Kidney (tissue), 14 donors: ENCODE measurements around the gene CXXC5. TPM values are rescaled to one million over a fixed set of nuclear protein-coding genes. Genes with fewer than 3 reads are reported as not detected.

Source experiments
- DNase-seq, 5 donors: peaks; one replicate each; pipeline ENCODE4 v3.0.0-alpha.2; 2013 to 2020
- FAIRE-seq: peaks from 2 replicates; lab custom pipeline; 2012; peaks lifted over from hg19 to GRCh38; lab: Jason Lieb, UNC
- H3K27ac ChIP-seq, 2 donors: one replicate each; pipeline ENCODE4 v1.7.0; 2013; ENCODE audit warnings: low read depth in 2 of 2, low read length in 2 of 2, inconsistent platforms in 1 of 2
- H3K27me3 ChIP-seq: one replicate; pipeline ENCODE4 v1.7.1; 2013; ENCODE audit warnings: low read length, inconsistent platforms; ENCODE audit not compliant: control insufficient read depth, insufficient read depth
- H3K36me3 ChIP-seq, 3 donors: one replicate each; pipeline versions ENCODE4 v1.7.0 to v1.7.1; 2013; ENCODE audit warnings: low read length in 3 of 3, control low read depth in 1 of 3, inconsistent platforms in 1 of 3; ENCODE audit not compliant: insufficient read depth in 3 of 3, control insufficient read depth in 2 of 3
- H3K4me1 ChIP-seq, 3 donors: one replicate each; pipeline versions ENCODE4 v1.7.0 to v1.7.1; 2013; ENCODE audit warnings: low read length in 3 of 3, inconsistent platforms in 1 of 3, low read depth in 1 of 3; ENCODE audit not compliant: control insufficient read depth in 2 of 3, insufficient read depth in 2 of 3
- H3K4me3 ChIP-seq, 3 donors: one replicate each; pipeline versions ENCODE4 v1.7.0 to v1.8.1; 2013; ENCODE audit warnings: low read length in 3 of 3, control low read depth in 1 of 3, inconsistent platforms in 1 of 3
- H3K9ac ChIP-seq, 3 donors: one replicate each; pipeline versions ENCODE4 v1.7.0 to v1.7.1; 2013; ENCODE audit warnings: low read length in 3 of 3, control low read depth in 1 of 3, inconsistent platforms in 1 of 3
- H3K9me3 ChIP-seq, 3 donors: one replicate each; pipeline versions ENCODE4 v1.7.0 to v1.7.1; 2013; ENCODE audit warnings: low read length in 3 of 3, control low read depth in 1 of 3, inconsistent platforms in 1 of 3; ENCODE audit not compliant: control insufficient read depth in 2 of 3, insufficient read depth in 1 of 3
- CTCF ChIP-seq: IDR thresholded peaks from 3 replicates; pipeline ENCODE4 v1.5.1; 2012; ENCODE audit warnings: mild to moderate bottlenecking, moderate library complexity, borderline replicate concordance; ENCODE audit not compliant: insufficient read depth; ENCODE audit errors: extremely low read depth
- intact Hi-C: fragments of 100-400 bp; cut with DNase I; formaldehyde crosslinking; loops from one replicate; pipeline ENCODE4 v1.11.1; 2022
- polyA plus RNA-seq: library from polyadenylated mRNA; stranded (reverse); fragments of 350-450 nt; fragmentation: Illumina TruSeq; extraction: RNeasy Lipid Tissue Mini Kit (QIAGEN cat#74804); gene quantifications from one replicate; pipeline ENCODE4 v1.2.3, GENCODE V29; 2014; ENCODE audit warnings: low read depth, low replicate concordance; ENCODE audit not compliant: insufficient read depth
- total RNA-seq: library from RNA; stranded (reverse); fragmentation: NEBNext Ultra II Directional; extraction: Animal tissue kit (Norgen Biotek cat#: 25700); gene quantifications from one replicate; pipeline ENCODE4 v1.2.1, GENCODE V29; 2021
- donor health status: control.
- donor health status: control.
- donor health status: control.
- donor health status: control.
- donor health status: control.
- donor health status: DM: yes; HTN: yes; CAD: no.
- donor health status: Normal renal cell carcinoma (clear cell type).

Gene CXXC5
- total and polyA plus RNA-seq, 2 donors from 2014 or later: 116 to 122 TPM

GRCh38 chr5:139660105-139660922 is 12.2 kb downstream of the CXXC5 start:
- FAIRE-seq (no peak), DNase-seq (peak in 2 of 5 donors; percentile 58 to 94)
- peaks cover 0 to 3% (median 0%) of the 10 kb centered on the region in 3 donors for H3K36me3 ChIP-seq
- H3K9ac ChIP-seq: peak overlapping the region in 2 of 3 donors; percentile 44 to 82
- H3K4me1 ChIP-seq: peaks cover 3 to 81% (median 79%) of the 10 kb centered on the region in 3 donors
- TF ChIP-seq CTCF: no peak
- intact Hi-C loops: no loop called here
- H3K27ac ChIP-seq: peak overlapping the region; percentile 93 to 96
- H3K27me3 ChIP-seq: no peaks in the 10 kb centered on the region
- H3K9me3 ChIP-seq: no peaks in the 10 kb centered on the region
- peak overlapping the region in 2 of 3 donors; percentile 21 to 56 for H3K4me3 ChIP-seq

GRCh38 chr5:139660923-139661814 is 13.0 kb downstream of the CXXC5 start:
- intact Hi-C loops: no loop called here
- no peak for TF ChIP-seq CTCF
- H3K4me1 ChIP-seq: peaks cover 3 to 83% (median 82%) of the 10 kb centered on the region in 3 donors
- peak overlapping the region; percentile 93 to 95 for H3K27ac ChIP-seq
- H3K9me3 ChIP-seq: no peaks in the 10 kb centered on the region
- no peak for FAIRE-seq
- no peaks in the 10 kb centered on the region for H3K27me3 ChIP-seq
- peak overlapping the region in 2 of 3 donors; percentile 28 to 34 for H3K4me3 ChIP-seq
- peaks cover 0 to 3% (median 0%) of the 10 kb centered on the region in 3 donors for H3K36me3 ChIP-seq
- H3K9ac ChIP-seq: peak overlapping the region in 2 of 3 donors; percentile 55 to 82
- peak; percentile 80 to 97 (median 83) for DNase-seq

- no peak for TF ChIP-seq CTCF
- peaks cover 0 to 3% (median 0%) of the 10 kb centered on the region in 3 donors for H3K36me3 ChIP-seq
- DNase-seq: no peak
- H3K9ac ChIP-seq: peak overlapping the region in 1 of 3 donors; percentile 82
- H3K9me3 ChIP-seq: no peaks in the 10 kb centered on the region
- intact Hi-C loops: no loop called here
- FAIRE-seq: no peak
- peak overlapping the region; percentile 93 to 95 for H3K27ac ChIP-seq
- no peaks in the 10 kb centered on the region for H3K27me3 ChIP-seq
- peaks cover 3 to 86% (median 83%) of the 10 kb centered on the region in 3 donors for H3K4me1 ChIP-seq
- no peak overlapping the region for H3K4me3 ChIP-seq
Observed at GRCh38 chr5:139662617-139663016, 14.5 kb downstream of the CXXC5 start.
